ENCODE results near the gene FMN1. TPM values are rescaled to one million over a fixed set of nuclear protein-coding genes. Genes with fewer than 3 reads are reported as not detected.

FMN1 gene
- total and polyA plus RNA-seq, 2 of the 8 experiments (the other 6 are each of a cell fraction or from before 2014, with no cell fraction given), result 0.27 to 3.7 TPM

GRCh38 chr15:32927124-32927523 lies 267.4 kb downstream of the FMN1 start:
- Histone ChIP-seq H4K20me1 (replicated peaks in 1 of 2; ENCODE audit: control insufficient read depth in 1 of 2, insufficient read depth in 2 of 2, low read length in 2 of 2) (no peaks in the 10 kb centered on the region), H3K4me3 (ENCODE audit: extremely low read depth in 1 of 4, insufficient read depth in 2 of 4, low read depth in 3 of 4, low read length in 4 of 4) (no peak overlapping the region), H4K91ac (replicated peaks; ENCODE audit: insufficient read length, low read length) (no peak overlapping the region), H3K79me2 (ENCODE audit: control insufficient read depth in 1 of 2, insufficient read depth in 2 of 2, low read length in 2 of 2) (no peaks in the 10 kb centered on the region), H3K27me3 (replicated peaks in 1 of 4; ENCODE audit: control insufficient read depth in 3 of 4, extremely low read depth in 1 of 4, insufficient read depth in 3 of 4, low read length in 3 of 4) (no peaks in the 10 kb centered on the region), H2BK20ac (ENCODE audit: low read length) (no peak overlapping the region), H4K8ac (ENCODE audit: extremely low read depth, insufficient read depth, low read length) (no peak overlapping the region), H3K23ac (ENCODE audit: insufficient read length) (no peak overlapping the region), H2AFZ (ENCODE audit: low read length) (no peak overlapping the region), H3K14ac (ENCODE audit: insufficient read length) (no peak overlapping the region), H3K27ac (ENCODE audit: low read depth, low read length) (no peak overlapping the region), H2BK12ac (ENCODE audit: low read depth, low read length) (no peak overlapping the region), H2BK5ac (ENCODE audit: low read depth, low read length) (no peak overlapping the region), H3K4me1 (replicated peaks in 1 of 4; ENCODE audit: control insufficient read depth in 3 of 4, insufficient read depth in 4 of 4, low read length in 3 of 4) (no peaks in the 10 kb centered on the region; a peak in 1 of 7 replicates), H2BK120ac (replicated peaks; ENCODE audit: low read depth, low read length) (no peak overlapping the region), H3K36me3 (ENCODE audit: control insufficient read depth in 2 of 4, insufficient read depth in 4 of 4, low read length in 3 of 4) (no peaks in the 10 kb centered on the region), H3K4ac (replicated peaks; ENCODE audit: insufficient read length, low read depth, low read length) (no peak overlapping the region), H3K56ac (replicated peaks; ENCODE audit: insufficient read length, low read depth, low read length) (no peak overlapping the region), H3K4me2 (ENCODE audit: insufficient read depth in 1 of 2, low read depth in 2 of 2, low read length in 2 of 2) (no peak overlapping the region), H3K9ac (replicated peaks in 1 of 4; ENCODE audit: extremely low read depth in 1 of 4, low read depth in 3 of 4, low read length in 3 of 4) (no peak overlapping the region), H3K79me1 (ENCODE audit: low read depth, low read length) (no peaks in the 10 kb centered on the region), H3K23me2 (ENCODE audit: low read depth, low read length) (no peaks in the 10 kb centered on the region), H3K18ac (ENCODE audit: extremely low read depth, low read length) (no peak overlapping the region), H4K5ac (ENCODE audit: insufficient read length, low read depth, low read length) (no peak overlapping the region), H2AK5ac (ENCODE audit: low read depth, low read length) (no peak overlapping the region), H2BK15ac (ENCODE audit: low read length) (no peak overlapping the region), H3K9me3 (ENCODE audit: insufficient read depth in 2 of 2, low read depth in 1 of 2, low read length in 1 of 2) (peaks cover 0 to 2% of the 10 kb centered on the region in 2 experiments; a peak in 3 of 4 replicates)
- POLR2A ChIA-PET (ENCODE audit: partially characterized antibody), result no interaction called here
- CTCF ChIA-PET (ENCODE audit: partially characterized antibody), result interaction anchor here (0.7 to 2.4 kb wide), 5 partner anchors 8 to 276 kb away, joined by 3 to 16 read pairs (median 4); no protein-coding TSS in a partner anchor
- WGBS, 2 experiments (ENCODE audit: extremely low coverage in 1 of 2, insufficient coverage in 1 of 2, insufficient read length in 1 of 2, insufficient replicate concordance in 2 of 2, low coverage in 1 of 2, low lambda C conversion rate in 2 of 2, missing lambda C conversion rate in 1 of 2), result 76% methylated on average over 4 of the region's 4 CpGs; no CpG with 5 or more reads in 1 of the 2 experiments
- FAIRE-seq, result no peak
- no peak for DNase-seq (ENCODE audit: low read depth in 1 of 2, low spot score in 2 of 2)
- TF ChIP-seq KDM4A (IDR thresholded peaks at IDR 0.05; ENCODE audit: low read depth, low read length, severe bottlenecking), result no peak
- TF ChIP-seq JUN (IDR thresholded peaks at IDR 0.05; ENCODE audit: low read depth, low read length), result no peak
- TF ChIP-seq, protein P1, sequence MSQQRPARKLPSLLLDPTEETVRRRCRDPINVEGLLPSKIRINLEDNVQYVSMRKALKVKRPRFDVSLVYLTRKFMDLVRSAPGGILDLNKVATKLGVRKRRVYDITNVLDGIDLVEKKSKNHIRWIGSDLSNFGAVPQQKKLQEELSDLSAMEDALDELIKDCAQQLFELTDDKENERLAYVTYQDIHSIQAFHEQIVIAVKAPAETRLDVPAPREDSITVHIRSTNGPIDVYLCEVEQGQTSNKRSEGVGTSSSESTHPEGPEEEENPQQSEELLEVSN (IDR thresholded peaks at IDR 0.05), result no peak
- TF ChIP-seq CHD2 (IDR thresholded peaks at IDR 0.05; ENCODE audit: low read length), result no peak
- peak; percentile 76 for TF ChIP-seq CEBPB (IDR thresholded peaks at IDR 0.05; ENCODE audit: low read depth, low read length)
- no peak for TF ChIP-seq CHD1 (IDR thresholded peaks at IDR 0.05; ENCODE audit: low read depth, low read length)
- TF ChIP-seq GTF2F1 (IDR thresholded peaks at IDR 0.05; ENCODE audit: borderline replicate concordance, low read depth, low read length), result no peak
